ENCODE data around the gene DYSF.

DNA sequence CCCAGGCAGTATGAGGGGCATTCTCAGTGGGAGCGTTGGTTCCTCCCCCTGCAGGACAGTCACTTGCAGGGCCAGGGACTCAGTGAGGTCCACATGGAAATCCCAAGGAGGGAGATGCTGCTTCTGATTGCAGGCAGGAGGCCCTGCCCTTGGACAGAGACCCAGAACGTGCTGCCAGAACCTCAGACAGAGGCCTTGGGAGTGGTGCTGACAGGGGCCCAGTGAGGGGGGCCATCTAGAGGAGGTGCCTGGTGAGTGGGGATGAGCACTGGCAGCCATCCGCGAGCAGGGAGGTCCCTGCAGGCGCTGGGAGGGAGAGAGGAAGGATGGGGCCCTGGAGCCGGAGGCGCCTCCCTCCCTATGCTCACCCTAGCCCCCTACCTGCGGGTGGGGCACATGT lies 133.1 kb downstream of the DYSF start:
- TF ChIP-seq POLR2A (IDR thresholded peaks at IDR 0.05) (no peak), CTCF (IDR thresholded peaks at IDR 0.05) (no peak)
